HEK293 (cell line): ENCODE results near the gene SH3GLB2.
A peak's percentile ranks its signal among the peaks of the same experiment; 100 is the strongest.

Experiments used
- KLF10 ChIP-seq: fragments of 450-650 bp; IDR thresholded peaks from 2 replicates; pipeline ENCODE4 v1.5.1; 2018; ENCODE audit warnings: missing biosample characterization, mild to moderate bottlenecking, missing genetic modification characterization
- KLF17 ChIP-seq: fragments of 450-650 bp; formaldehyde crosslinking; IDR thresholded peaks from 2 replicates; pipeline ENCODE4 v1.5.1; 2016; ENCODE audit warnings: missing biosample characterization, missing genetic modification characterization
- MZF1 ChIP-seq: fragments of 450-650 bp; formaldehyde crosslinking; IDR thresholded peaks from 2 replicates; pipeline ENCODE4 v1.5.1; 2017; ENCODE audit warnings: missing biosample characterization, missing genetic modification characterization, borderline replicate concordance
- OVOL3 ChIP-seq: fragments of 450-650 bp; formaldehyde crosslinking; IDR thresholded peaks from 2 replicates; pipeline ENCODE4 v1.5.1; 2016; ENCODE audit warnings: missing biosample characterization, missing genetic modification characterization
- PRDM1 ChIP-seq: fragments of 450-650 bp; formaldehyde crosslinking; IDR thresholded peaks from 2 replicates; pipeline ENCODE4; 2016; ENCODE audit warnings: missing biosample characterization, missing genetic modification characterization
- RBAK ChIP-seq: fragments of 450-650 bp; formaldehyde crosslinking; IDR thresholded peaks from 2 replicates; pipeline ENCODE4 v1.5.1; 2016; ENCODE audit warnings: missing biosample characterization, missing genetic modification characterization
- SCRT1 ChIP-seq: fragments of 450-650 bp; formaldehyde crosslinking; IDR thresholded peaks from 2 replicates; pipeline ENCODE4 v1.5.1; 2016; ENCODE audit warnings: missing biosample characterization, missing genetic modification characterization, borderline replicate concordance
- YY2 ChIP-seq: fragments of 450-650 bp; formaldehyde crosslinking; IDR thresholded peaks from 2 replicates; pipeline ENCODE4 v1.5.1; 2016; ENCODE audit warnings: missing biosample characterization, missing genetic modification characterization
- ZBTB1 ChIP-seq: fragments of 450-650 bp; formaldehyde crosslinking; IDR thresholded peaks from 2 replicates; pipeline ENCODE4 v1.5.1; 2016; ENCODE audit warnings: missing biosample characterization, missing genetic modification characterization
- ZBTB10 ChIP-seq: fragments of 450-650 bp; formaldehyde crosslinking; IDR thresholded peaks from 2 replicates; pipeline ENCODE4 v1.5.1; 2016; ENCODE audit warnings: missing biosample characterization, missing genetic modification characterization
- ZBTB26 ChIP-seq: fragments of 450-650 bp; formaldehyde crosslinking; optimal IDR thresholded peaks from 2 replicates; pipeline ENCODE3; 2016; ENCODE audit warnings: missing biosample characterization, mild to moderate bottlenecking, missing genetic modification characterization
- ZFHX2 ChIP-seq: fragments of 450-650 bp; formaldehyde crosslinking; conservative IDR thresholded peaks from 2 replicates; pipeline ENCODE4 v1.5.1; 2016; ENCODE audit warnings: missing biosample characterization, missing genetic modification characterization
- ZFP69B ChIP-seq: fragments of 450-650 bp; formaldehyde crosslinking; IDR thresholded peaks from 2 replicates; pipeline ENCODE4 v1.5.1; 2016; ENCODE audit warnings: missing biosample characterization, missing genetic modification characterization
- ZNF10 ChIP-seq: fragments of 450-650 bp; formaldehyde crosslinking; IDR thresholded peaks from 2 replicates; pipeline ENCODE4 v1.5.1; 2017; ENCODE audit warnings: missing biosample characterization, missing genetic modification characterization
- ZNF133 ChIP-seq: fragments of 450-650 bp; formaldehyde crosslinking; IDR thresholded peaks from 2 replicates; pipeline ENCODE4 v1.5.1; 2016; ENCODE audit warnings: missing biosample characterization, missing genetic modification characterization
- ZNF2 ChIP-seq: fragments of 450-650 bp; formaldehyde crosslinking; IDR thresholded peaks from 2 replicates; pipeline ENCODE4 v1.5.1; 2016; ENCODE audit warnings: missing biosample characterization, missing genetic modification characterization
- ZNF214 ChIP-seq: fragments of 450-650 bp; formaldehyde crosslinking; IDR thresholded peaks from 2 replicates; pipeline ENCODE4 v1.5.1; 2017; ENCODE audit warnings: missing biosample characterization, mild to moderate bottlenecking, missing genetic modification characterization, borderline replicate concordance
- ZNF26 ChIP-seq: fragments of 450-650 bp; formaldehyde crosslinking; IDR thresholded peaks from 2 replicates; pipeline ENCODE4 v1.5.1; 2016; ENCODE audit warnings: missing biosample characterization, missing genetic modification characterization
- ZNF302 ChIP-seq: fragments of 450-650 bp; formaldehyde crosslinking; IDR thresholded peaks from 2 replicates; pipeline ENCODE4 v1.5.1; 2016; ENCODE audit warnings: missing biosample characterization, missing genetic modification characterization, low read depth
- ZNF311 ChIP-seq: fragments of 450-650 bp; formaldehyde crosslinking; IDR thresholded peaks from 2 replicates; pipeline ENCODE4 v1.5.1; 2017; ENCODE audit warnings: missing biosample characterization, missing genetic modification characterization, borderline replicate concordance
- ZNF335 ChIP-seq: fragments of 450-650 bp; formaldehyde crosslinking; conservative IDR thresholded peaks from 2 replicates; pipeline ENCODE4 v1.5.1; 2016; ENCODE audit warnings: missing biosample characterization, missing genetic modification characterization
- ZNF37A ChIP-seq: fragments of 450-650 bp; IDR thresholded peaks from 2 replicates; pipeline ENCODE4 v1.5.1; 2018; ENCODE audit warnings: missing biosample characterization, missing genetic modification characterization
- ZNF621 ChIP-seq: fragments of 450-650 bp; formaldehyde crosslinking; IDR thresholded peaks from 2 replicates; pipeline ENCODE4 v1.5.1; 2017; ENCODE audit warnings: missing biosample characterization, missing genetic modification characterization
- ZNF639 ChIP-seq: fragments of 450-650 bp; formaldehyde crosslinking; IDR thresholded peaks from 2 replicates; pipeline ENCODE4 v1.5.1; 2016; ENCODE audit warnings: missing biosample characterization, missing genetic modification characterization
- ZNF658 ChIP-seq: fragments of 450-650 bp; formaldehyde crosslinking; IDR thresholded peaks from 2 replicates; pipeline ENCODE4; 2016; ENCODE audit warnings: missing biosample characterization, missing genetic modification characterization
- ZNF704 ChIP-seq: fragments of 450-650 bp; formaldehyde crosslinking; IDR thresholded peaks from 2 replicates; pipeline ENCODE4 v1.5.1; 2016; ENCODE audit warnings: missing biosample characterization, missing genetic modification characterization
- ZSCAN4 ChIP-seq: fragments of 450-650 bp; formaldehyde crosslinking; IDR thresholded peaks from 2 replicates; pipeline ENCODE4 v1.5.1; 2017; ENCODE audit warnings: missing biosample characterization, missing genetic modification characterization
- ZXDB ChIP-seq: fragments of 450-650 bp; formaldehyde crosslinking; IDR thresholded peaks from 2 replicates; pipeline ENCODE4 v1.5.1; 2016; ENCODE audit warnings: missing biosample characterization, missing genetic modification characterization

The SH3GLB2 gene

GRCh38 chr9:129036241-129036922 is 8.3 kb upstream of the SH3GLB2 start, which contains the start of gene MIGA2 (continued):
- TF ChIP-seq ZNF658 (tag by site-specific recombination) (no peak), ZNF302 (tag by site-specific recombination) (no peak), ZNF704 (tag by site-specific recombination) (no peak), YY2 (tag by site-specific recombination) (peak; percentile 90), SCRT1 (tag by site-specific recombination) (no peak), ZNF335 (tag by site-specific recombination) (peak; percentile 72; the same call in 1 of the 2 replicates), OVOL3 (tag by site-specific recombination) (0 out of 2 replicates have a peak, but pooled peaks have one; percentile 42), ZNF639 (tag by site-specific recombination) (peak; percentile 62; the same call in 1 of the 2 replicates), ZFP69B (peak; percentile 41), ZNF37A (no peak), ZNF2 (tag by site-specific recombination) (no peak; the same call in 1 of the 2 replicates), RBAK (tag by site-specific recombination) (no peak), ZFHX2 (tag by site-specific recombination) (no peak; the same call in 1 of the 2 replicates), ZBTB10 (tag by site-specific recombination) (no peak), KLF17 (peak; percentile 82; the same call in 1 of the 2 replicates), ZXDB (tag by site-specific recombination) (peak; percentile 87), KLF10 (tag by site-specific recombination) (peak; percentile 99), ZBTB1 (no peak), MZF1 (tag by site-specific recombination) (no peak), ZNF214 (no peak), ZSCAN4 (peak; percentile 31; the same call in 1 of the 2 replicates), ZNF133 (no peak), ZNF311 (tag by site-specific recombination) (no peak), ZNF10 (tag by site-specific recombination) (no peak), ZBTB26 (tag by site-specific recombination) (peak; percentile 59), PRDM1 (tag by site-specific recombination) (no peak), ZNF26 (tag by site-specific recombination) (no peak), ZNF621 (tag by site-specific recombination) (no peak)
